Lower leg skin (tissue), 4 donors: Measurements from ENCODE around the gene GPR155. TPM values are rescaled to one million over a fixed set of nuclear protein-coding genes. Genes with fewer than 3 reads are reported as not detected.

Experiments used
- DNase-seq, 2 donors: peaks; one replicate each; pipeline ENCODE4 v3.0.0-alpha.2; 2019; ENCODE audit warnings: low spot score in 2 of 2
- H3K4me3 ChIP-seq: fragments of 200-600 bp; sonication (generic); 2 replicates; pipeline ENCODE4 v1.5.1; 2017; ENCODE audit warnings: mild to moderate bottlenecking, low read depth; ENCODE audit not compliant: poor library complexity, severe bottlenecking
- CTCF ChIP-seq, 3 donors: fragments of 450-650 bp; IDR thresholded peaks; one replicate each; pipeline ENCODE4 v1.5.1; 2016; ENCODE audit warnings: antibody characterized with exemption in 3 of 3, mild to moderate bottlenecking in 3 of 3, moderate library complexity in 2 of 3
- POLR2A ChIP-seq, 2 donors: fragments of 450-650 bp; IDR thresholded peaks; one replicate each; pipeline ENCODE4 v1.6.1; 2016 to 2017; ENCODE audit warnings: antibody characterized with exemption in 2 of 2, mild to moderate bottlenecking in 1 of 2, moderate library complexity in 1 of 2
- WGBS, 2 donors: methylation state at CpG; one replicate each; pipeline ENCODE4 v1.1.5; 2018; 5-methylcytosine and 5-hydroxymethylcytosine counted together
- intact Hi-C: fragments of 100-400 bp; cut with DNase I; formaldehyde crosslinking; loops from one replicate; pipeline ENCODE4 v1.15.0; 2023; ENCODE audit warnings: low total_unique reads
- total RNA-seq, 4 donors: library from RNA; depleted of rRNA; stranded (reverse); fragments of >200 nt; gene quantifications; one replicate each; pipeline ENCODE4 v1.1.0, GENCODE V29; 2016

Gene GPR155
- total RNA-seq, 4 donors from 2014 or later = 14.5 to 20.2 (median 17.5) TPM

- no peak overlapping the region for H3K4me3 ChIP-seq
- DNase-seq = no peak
- intact Hi-C loops = no loop called here
- WGBS, 2 donors = 82 to 94% methylated on average over 3 of the region's 3 CpGs
- TF ChIP-seq POLR2A (IDR thresholded peaks at IDR 0.05) (no peak), CTCF (IDR thresholded peaks at IDR 0.05) (no peak)
Measured at GRCh38 chr2:174527101-174527721, 40.4 kb upstream of the GPR155 start.

- no peak for TF ChIP-seq CTCF (IDR thresholded peaks at IDR 0.05)
- TF ChIP-seq POLR2A (IDR thresholded peaks at IDR 0.05) = no peak
- intact Hi-C loops = no loop called here
- no peak for DNase-seq
- 82 to 85% methylated on average over 2 of the region's 2 CpGs for WGBS, 2 donors
- no peak overlapping the region for H3K4me3 ChIP-seq
Measured at GRCh38 chr2:174524527-174524926, 37.7 kb upstream of the GPR155 start.

- DNase-seq = no peak
- TF ChIP-seq POLR2A (IDR thresholded peaks at IDR 0.05) = no peak
- TF ChIP-seq CTCF (IDR thresholded peaks at IDR 0.05) = no peak
- H3K4me3 ChIP-seq = no peak overlapping the region
- intact Hi-C loops = no loop called here
- WGBS, 2 donors = 11 to 13% methylated on average over 3 of the region's 3 CpGs
Measured at GRCh38 chr2:174522553-174522952, 35.7 kb upstream of the GPR155 start.

GRCh38 chr2:174518395-174518794 lies 31.6 kb upstream of the GPR155 start:
- 58 to 62% methylated on average over 2 of the region's 2 CpGs for WGBS, 2 donors
- TF ChIP-seq CTCF (IDR thresholded peaks at IDR 0.05) (no peak), POLR2A (IDR thresholded peaks at IDR 0.05) (no peak)
- no peak for DNase-seq
- no peak overlapping the region for H3K4me3 ChIP-seq
- intact Hi-C loops = no loop called here

GRCh38 chr2:174516501-174517378 lies 29.9 kb upstream of the GPR155 start:
- intact Hi-C loops = no loop called here
- no peak overlapping the region for H3K4me3 ChIP-seq
- TF ChIP-seq CTCF (IDR thresholded peaks at IDR 0.05) (no peak), POLR2A (IDR thresholded peaks at IDR 0.05) (no peak)
- DNase-seq = no peak
- WGBS, 2 donors = 83 to 85% methylated on average over 5 of the region's 5 CpGs
